B cell (primary cell): ENCODE results near the gene SH3BGRL3. TPM values are rescaled to one million over a fixed set of nuclear protein-coding genes. Genes with fewer than 3 reads are reported as not detected.
A peak's percentile ranks its signal among the peaks of the same experiment; 100 is the strongest.

Experiments used
- ATAC-seq: fragments of 200-7000 bp; cut with Tn5 transposase; one replicate; pipeline ENCODE4 v1.10.0; 2021; ENCODE audit warnings: low read depth, mild to moderate bottlenecking, moderate number of reproducible peaks, moderate library complexity
- CTCF ChIA-PET: fragments of 350-600 bp; sonication (Branson Sonifier 250); formaldehyde crosslinking; loops from one replicate; lab custom pipeline; 2021; ENCODE audit warnings: antibody characterized with exemption, inconsistent platforms; lab: Charles Lee
- POLR2A ChIA-PET: fragments of 350-600 bp; sonication (Branson Sonifier 250); formaldehyde crosslinking; loops from one replicate; lab custom pipeline; 2021; ENCODE audit warnings: antibody characterized with exemption; lab: Charles Lee
- DNase-seq: peaks from one replicate; pipeline ENCODE4 v3.0.0; 2013
- H2AFZ ChIP-seq: 2 replicates; pipeline ENCODE4 v1.6.1; 2012; ENCODE audit warnings: mild to moderate bottlenecking, low read depth, low read length; ENCODE audit not compliant: insufficient read depth, poor library complexity, severe bottlenecking
- H3K27ac ChIP-seq, 2 donors: 1 replicate in 1 of 2; 2 replicates in 1 of 2; pipeline ENCODE4 v1.5.1; 2012 to 2013; ENCODE audit warnings: low read length in 2 of 2, mild to moderate bottlenecking in 2 of 2, moderate library complexity in 1 of 2
- H3K27me3 ChIP-seq, 4 experiments: fragments of 200-600 bp in 1 of 4; sonication (generic) in 1 of 4; replicated peaks in 1 of 4; 1 replicate in 2 of 4; 2 replicates in 2 of 4; pipeline versions ENCODE4 v1.6.1 to v1.7.0; 2013 to 2016; ENCODE audit warnings: low read length in 3 of 4, mild to moderate bottlenecking in 2 of 4, mixed read lengths in 1 of 4, moderate library complexity in 1 of 4; ENCODE audit not compliant: insufficient read depth in 4 of 4, control insufficient read depth in 3 of 4; ENCODE audit errors: control extremely low read depth in 1 of 4
- H3K36me3 ChIP-seq, 2 experiments: replicated peaks in 1 of 2; 1 replicate in 1 of 2; 2 replicates in 1 of 2; pipeline versions ENCODE4 v1.6.1 to v1.7.1; 2013; ENCODE audit warnings: low read length in 1 of 2; ENCODE audit not compliant: insufficient read depth in 2 of 2, control insufficient read depth in 1 of 2; ENCODE audit errors: control extremely low read depth in 1 of 2, extremely low read depth in 1 of 2
- H3K4me1 ChIP-seq, 2 donors: fragments of 200-600 bp in 1 of 2; sonication (generic) in 1 of 2; 1 replicate in 1 of 2; 2 replicates in 1 of 2; pipeline versions ENCODE4 v1.5.1 to v1.6.1; 2013 to 2017; ENCODE audit warnings: low read length in 2 of 2; ENCODE audit not compliant: control insufficient read depth in 2 of 2, insufficient read depth in 2 of 2
- H3K4me2 ChIP-seq: replicated peaks from 2 replicates; pipeline ENCODE3; 2012; ENCODE audit warnings: mild to moderate bottlenecking, low read depth, low read length; ENCODE audit not compliant: poor library complexity, severe bottlenecking
- H3K4me3 ChIP-seq, 5 experiments: fragments of 200-600 bp in 1 of 5; sonication (generic) in 1 of 5; 1 replicate in 3 of 5; 2 replicates in 2 of 5; pipeline versions ENCODE4 v1.5.1 to v1.7.0; 2011 to 2016; ENCODE audit warnings: low read length in 4 of 5, mild to moderate bottlenecking in 4 of 5, low read depth in 2 of 5, control low read depth in 1 of 5, moderate library complexity in 1 of 5; ENCODE audit not compliant: insufficient read depth in 1 of 5; ENCODE audit errors: control extremely low read depth in 1 of 5, extremely low read depth in 1 of 5
- H3K79me2 ChIP-seq: fragments of 200-600 bp; sonication (generic); one replicate; pipeline ENCODE4 v1.6.0; 2016; ENCODE audit warnings: low read length; ENCODE audit not compliant: control insufficient read depth, insufficient read depth
- H3K9ac ChIP-seq: fragments of 200-600 bp; sonication (generic); 2 replicates; pipeline ENCODE4 v1.6.1; 2017; ENCODE audit warnings: mild to moderate bottlenecking, low read length, moderate library complexity
- H3K9me3 ChIP-seq, 3 donors: one replicate each; pipeline versions ENCODE4 v1.6.1 to v1.7.1; 2013; ENCODE audit warnings: low read length in 2 of 3; ENCODE audit not compliant: control insufficient read depth in 2 of 3, insufficient read depth in 1 of 3; ENCODE audit errors: control extremely low read depth in 1 of 3
- H4K20me1 ChIP-seq: 2 replicates; pipeline ENCODE4 v1.6.0; 2012; ENCODE audit warnings: mild to moderate bottlenecking, low read length; ENCODE audit not compliant: insufficient read depth, control insufficient read depth, poor library complexity, severe bottlenecking
- H3K27ac Mint-ChIP-seq: one replicate; pipeline ENCODE4 v1.8.0; 2021; ENCODE audit warnings: mixed read lengths
- H3K27me3 Mint-ChIP-seq: one replicate; pipeline ENCODE4 v1.8.0; 2021; ENCODE audit warnings: mixed read lengths
- H3K4me1 Mint-ChIP-seq: one replicate; pipeline ENCODE4 v1.8.0; 2021; ENCODE audit warnings: mixed read lengths
- H3K4me3 Mint-ChIP-seq: one replicate; pipeline ENCODE4 v1.8.0; 2021; ENCODE audit warnings: mixed read lengths
- H3K9me3 Mint-ChIP-seq: one replicate; pipeline ENCODE4 v1.8.0; 2022; ENCODE audit warnings: mixed read lengths; ENCODE audit not compliant: insufficient read depth
- CTCF ChIP-seq: fragments of 200-600 bp; IDR thresholded peaks from one replicate; pipeline ENCODE4 v1.8.0; 2022; ENCODE audit warnings: antibody characterized with exemption, mild to moderate bottlenecking
- EZH2 ChIP-seq: IDR thresholded peaks from 2 replicates; pipeline ENCODE4 v1.6.1; 2012; ENCODE audit warnings: borderline replicate concordance, low read depth, mild to moderate bottlenecking, moderate library complexity, low read length; ENCODE audit not compliant: insufficient read depth, poor library complexity, severe bottlenecking
- WGBS: methylation state at CpG from one replicate; pipeline ENCODE4 v1.1.5; 2013; ENCODE audit warnings: missing lambda C conversion rate; ENCODE audit not compliant: insufficient coverage; 5-methylcytosine and 5-hydroxymethylcytosine counted together
- intact Hi-C: fragments of 100-400 bp; cut with micrococcal nuclease; formaldehyde crosslinking; loops from one replicate; pipeline ENCODE4 v1.10.0; 2022
- polyA plus RNA-seq: library from polyadenylated mRNA; depleted of rRNA; stranded (reverse); fragments of >200 nt; gene quantifications from 2 replicates; pipeline ENCODE4 v1.2.3, GENCODE V29; 2012
- total RNA-seq, 2 donors: library from RNA; stranded (reverse); fragments of 120-200 nt in 1 of 2; gene quantifications; 1 replicate in 1 of 2; 2 replicates in 1 of 2; pipeline versions ENCODE4 v1.2.3 to v1.2.4, GENCODE V29; 2013 to 2022

The SH3BGRL3 gene
- total and polyA plus RNA-seq, 2 donors (not counting 1 experiment from before 2014, with no cell fraction given), result 150 to 232 TPM

- WGBS, result 0% methylated on average over 6 of the region's 8 CpGs
- DNase-seq, result peak; percentile 85
- peaks cover 97% of the 10 kb centered on the region for H3K4me1 Mint-ChIP-seq
- TF ChIP-seq EZH2 (no peak), CTCF (no peak)
- ChIA-PET POLR2A (interaction anchor here (0.6 to 21.9 kb wide), 8 partner anchors 7 to 734 kb away, joined by 3 to 1239 read pairs (median 12); partner anchors contain the start of genes CD52, MTFR1L, SH3BGRL3 and UBXN11), CTCF (interaction anchor here (0.9 to 26.4 kb wide), 8 partner anchors 10 to 130 kb away, joined by 3 to 1400 read pairs (median 12); partner anchors contain the start of genes CD52, SH3BGRL3, UBXN11 and ZNF593)
- intact Hi-C loops, result loop anchor here (2.0 to 10.0 kb wide), 4 partner anchors 55 to 1888 kb away; partner anchors contain the start of genes CEP85, HMGN2 and PTAFR
- Histone ChIP-seq H3K27me3 (no peaks in the 10 kb centered on the region), H3K4me1 (peaks cover 88 to 95% of the 10 kb centered on the region in 2 donors), H3K4me2 (peak overlapping the region; percentile 65), H3K4me3 (peak overlapping the region in 4 of 5 experiments; percentile 0 to 44 (median 14)), H4K20me1 (no peaks in the 10 kb centered on the region), H3K9me3 (no peaks in the 10 kb centered on the region), H3K79me2 (peaks cover 28% of the 10 kb centered on the region), H3K27ac (peak overlapping the region; percentile 93 to 96), H2AFZ (no peak overlapping the region), H3K9ac (peak overlapping the region; percentile 27), H3K36me3 (peaks cover 0 to 10% of the 10 kb centered on the region in 2 experiments)
- H3K27me3 Mint-ChIP-seq, result no peaks in the 10 kb centered on the region
- H3K9me3 Mint-ChIP-seq, result no peaks in the 10 kb centered on the region
- H3K4me3 Mint-ChIP-seq, result peak overlapping the region; percentile 79
- peak; percentile 22 for ATAC-seq
- peak overlapping the region; percentile 97 for H3K27ac Mint-ChIP-seq
These were observed 7.3 kb downstream of the SH3BGRL3 start for GRCh38 chr1:26287033-26287711.
